ENCODE data around the gene KCNAB2.

DNA sequence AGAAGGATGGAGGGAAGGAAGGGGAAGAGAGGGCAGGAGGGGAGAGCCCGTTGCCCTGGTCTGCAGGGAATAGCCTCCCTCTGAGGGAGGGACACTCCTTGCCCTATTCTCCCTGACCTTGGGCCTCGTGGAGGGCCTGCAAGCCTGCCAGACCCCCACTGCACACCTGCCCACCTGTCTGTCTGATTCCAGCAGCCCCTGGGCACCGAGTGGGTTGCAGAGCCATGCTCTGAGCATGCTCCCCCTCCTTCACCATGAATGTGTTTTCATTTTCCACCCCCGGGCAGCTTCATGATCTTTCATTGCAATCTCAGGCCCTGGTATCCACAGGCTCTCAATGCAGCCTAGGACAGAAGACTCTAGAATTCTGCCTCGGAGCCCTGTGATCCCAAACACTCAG is 48.4 kb upstream of the KCNAB2 start:
- TF ChIP-seq CTCF (conservative IDR thresholded peaks at IDR 0.05; ENCODE audit: low read depth, low read length) (no peak), EZH2 (IDR thresholded peaks at IDR 0.05; ENCODE audit: low read length, unreplicated experiment) (no peak), EZH2phosphoT487 (IDR thresholded peaks at IDR 0.05; ENCODE audit: borderline replicate concordance, low read length) (no peak)
